ENCODE data around the gene PTAR1. TPM values are rescaled to one million over a fixed set of nuclear protein-coding genes. Genes with fewer than 3 reads are reported as not detected.

The PTAR1 gene
- total RNA-seq, 1 donor from 2014 or later = 46.4 TPM

GRCh38 chr9:69660304-69660703 is 99.5 kb downstream of the PTAR1 start:
- TF ChIP-seq, protein P1, sequence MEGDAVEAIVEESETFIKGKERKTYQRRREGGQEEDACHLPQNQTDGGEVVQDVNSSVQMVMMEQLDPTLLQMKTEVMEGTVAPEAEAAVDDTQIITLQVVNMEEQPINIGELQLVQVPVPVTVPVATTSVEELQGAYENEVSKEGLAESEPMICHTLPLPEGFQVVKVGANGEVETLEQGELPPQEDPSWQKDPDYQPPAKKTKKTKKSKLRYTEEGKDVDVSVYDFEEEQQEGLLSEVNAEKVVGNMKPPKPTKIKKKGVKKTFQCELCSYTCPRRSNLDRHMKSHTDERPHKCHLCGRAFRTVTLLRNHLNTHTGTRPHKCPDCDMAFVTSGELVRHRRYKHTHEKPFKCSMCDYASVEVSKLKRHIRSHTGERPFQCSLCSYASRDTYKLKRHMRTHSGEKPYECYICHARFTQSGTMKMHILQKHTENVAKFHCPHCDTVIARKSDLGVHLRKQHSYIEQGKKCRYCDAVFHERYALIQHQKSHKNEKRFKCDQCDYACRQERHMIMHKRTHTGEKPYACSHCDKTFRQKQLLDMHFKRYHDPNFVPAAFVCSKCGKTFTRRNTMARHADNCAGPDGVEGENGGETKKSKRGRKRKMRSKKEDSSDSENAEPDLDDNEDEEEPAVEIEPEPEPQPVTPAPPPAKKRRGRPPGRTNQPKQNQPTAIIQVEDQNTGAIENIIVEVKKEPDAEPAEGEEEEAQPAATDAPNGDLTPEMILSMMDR (IDR thresholded peaks at IDR 0.05) = no peak
- ATAC-seq = no peak
- no peak for DNase-seq
- Histone ChIP-seq H3K9me3 (no peaks in the 10 kb centered on the region), H3K27me3 (ENCODE audit: low read depth) (no peaks in the 10 kb centered on the region), H3K27ac (no peak overlapping the region), H3K36me3 (no peaks in the 10 kb centered on the region), H3K4me1 (no peaks in the 10 kb centered on the region), H3K4me3 (no peak overlapping the region)
- intact Hi-C loops (cut with DNase I) = no loop called here

Other genes with a start within 250 kb of the PTAR1 start
- 4.3 TPM for gene APBA1, start 87.6 kb downstream of the PTAR1 start, total RNA-seq
- gene CFAP95, start 60.8 kb upstream of the PTAR1 start, total RNA-seq = 5.2 TPM